NCI-H446 treated with DMSO at 0.1 percent for 48 hours (cell line): ENCODE measurements around the gene NT5C.
"Not testable (repeated sequence)": the region's sequence is repeated elsewhere in the genome, so short reads cannot be mapped to it uniquely, and the experiment has no call there.

Source experiments
- DNase-seq: peaks from one replicate; lab custom pipeline; 2025; lab: John Stamatoyannopoulos, UW

NT5C gene

DNA sequence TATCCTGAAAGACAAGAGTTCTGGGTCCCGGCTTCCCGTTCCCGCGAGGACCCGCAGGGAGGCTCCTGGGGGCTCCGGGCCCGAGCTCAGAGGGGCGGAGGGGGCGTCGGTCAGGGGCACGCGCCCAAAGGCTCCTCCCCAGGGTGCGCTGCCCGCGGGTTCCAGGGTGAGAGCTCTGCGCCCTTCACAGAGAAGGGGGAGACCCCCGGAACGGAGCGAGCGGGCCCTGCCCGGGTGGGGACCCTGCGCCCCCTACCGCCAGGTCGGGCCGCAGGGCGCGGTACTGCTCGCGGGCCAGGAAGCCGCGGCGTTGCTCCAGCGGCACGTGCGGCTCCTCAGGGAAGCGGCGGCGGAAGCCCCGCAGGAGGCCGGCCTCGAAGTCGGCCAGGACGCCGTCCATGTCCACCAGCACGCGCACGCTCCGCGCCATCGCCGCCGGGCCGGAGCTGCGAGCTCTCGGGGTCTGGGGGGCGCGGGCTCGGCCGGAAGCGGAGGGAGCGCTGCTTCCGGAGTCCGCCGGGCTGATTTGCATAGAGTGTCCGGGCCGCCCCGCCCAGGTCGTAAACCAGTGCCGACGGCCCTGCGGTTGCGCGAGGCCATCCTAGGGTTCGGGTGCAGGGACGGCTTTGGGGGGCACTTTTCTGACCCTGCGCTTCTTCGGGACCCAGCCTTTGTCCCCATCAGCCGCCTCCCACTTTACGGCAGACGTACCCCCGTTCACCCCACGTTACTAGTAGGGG is at the start of gene NT5C:
TSS of gene NT5C (minus strand) at position 465 of the 740 bp plus-strand sequence. CDS start at position 430, 35 bp downstream.
- peak; percentile 44 for DNase-seq

DNA sequence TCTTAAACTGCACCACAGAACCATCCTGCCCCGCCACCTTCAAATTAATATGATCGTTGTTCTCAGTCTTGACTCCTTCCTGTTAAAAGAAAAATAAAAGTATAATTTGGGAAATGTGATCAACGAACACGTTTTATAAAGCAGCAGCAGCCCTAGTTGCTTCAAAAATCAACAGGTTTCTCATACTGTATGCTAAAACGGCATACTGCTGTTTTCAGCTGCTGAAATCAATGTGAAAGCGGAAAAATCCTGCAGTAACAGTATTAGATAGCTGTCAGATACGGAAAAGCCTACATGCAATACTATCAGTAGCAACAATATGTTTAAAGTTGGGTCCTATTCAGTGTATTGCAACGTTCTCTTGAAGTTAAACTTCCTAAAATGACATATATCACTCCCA is 49.6 kb upstream of the NT5C start:
- DNase-seq: no peak

DNA sequence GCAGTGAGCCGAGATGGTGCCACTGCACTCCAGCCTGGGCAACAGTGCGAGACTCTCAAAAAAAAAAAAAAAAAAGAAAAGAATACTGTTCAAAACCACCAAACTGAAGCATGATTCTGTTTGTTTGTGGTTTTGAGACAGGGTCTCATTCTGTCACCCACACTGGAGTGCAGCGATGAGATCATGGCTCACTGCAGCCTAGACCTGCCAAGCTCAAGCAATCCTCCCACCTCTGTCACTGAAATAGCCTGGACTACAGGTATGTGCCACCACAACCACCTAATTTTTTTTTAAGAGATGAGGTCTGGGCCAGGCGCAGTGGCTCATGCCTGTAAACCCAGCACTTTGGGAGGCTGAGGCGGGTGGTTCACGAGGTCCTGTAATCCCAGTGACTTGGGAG is 46.9 kb upstream of the NT5C start:
- DNase-seq: no peak

DNA sequence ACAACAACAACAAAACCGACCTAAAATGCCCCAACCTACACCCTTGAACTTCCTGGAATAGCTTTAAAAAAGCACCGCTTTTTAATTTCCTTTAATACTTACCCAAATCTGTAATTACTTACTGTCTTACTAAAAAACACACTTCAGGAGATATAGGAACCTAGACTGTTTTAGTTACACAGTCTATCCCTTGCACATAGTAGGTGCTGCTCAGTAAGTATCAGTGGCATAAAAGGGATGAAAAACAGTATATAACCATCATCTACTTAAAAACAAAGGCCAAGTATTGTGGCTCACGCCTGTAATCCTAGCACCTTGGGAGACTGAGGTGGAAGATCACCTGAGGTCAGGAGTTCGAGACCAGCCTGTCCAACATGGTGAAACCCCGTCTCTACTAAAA is 45.1 kb upstream of the NT5C start:
- no peak for DNase-seq

DNA sequence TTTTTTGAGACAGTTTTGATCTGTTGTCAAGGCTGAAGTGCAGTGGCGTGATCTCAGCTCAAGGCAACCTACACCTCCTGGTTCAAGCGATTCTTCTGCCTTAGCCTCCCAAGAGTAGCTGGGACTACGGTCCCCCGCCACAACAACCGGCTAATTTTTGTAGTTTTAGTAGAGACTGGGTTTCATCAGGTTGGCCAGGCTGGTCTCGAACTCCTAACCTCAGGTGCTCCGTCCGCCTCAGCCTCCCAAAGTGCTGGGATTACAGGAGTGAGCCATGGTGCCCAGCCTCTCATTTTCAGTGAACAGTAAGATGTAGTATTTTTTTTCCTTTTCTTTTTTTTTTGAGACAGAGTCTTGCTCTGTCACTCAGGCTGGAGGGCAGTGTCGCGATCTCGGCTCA is 43.5 kb upstream of the NT5C start:
- DNase-seq: no peak

DNA sequence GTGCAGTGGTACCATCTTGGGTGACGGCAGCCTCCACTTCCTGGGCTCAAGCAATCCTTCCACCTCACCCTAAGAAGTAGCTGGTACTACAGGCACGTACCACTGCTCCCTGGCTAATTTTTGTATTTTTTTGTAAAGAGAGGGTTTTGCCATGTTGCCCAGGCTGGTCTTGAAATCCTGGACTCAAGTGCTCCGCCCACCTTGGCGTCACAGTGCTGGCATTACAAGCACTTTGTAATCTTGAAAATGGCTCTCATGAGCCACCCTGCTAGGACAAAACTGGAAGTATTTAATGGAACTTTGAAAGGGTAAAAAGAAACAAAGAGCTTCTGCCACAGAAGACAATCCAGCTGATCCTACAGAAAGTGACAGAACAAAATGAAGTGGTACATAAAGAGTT is 42.0 kb upstream of the NT5C start:
- DNase-seq: no peak

DNA sequence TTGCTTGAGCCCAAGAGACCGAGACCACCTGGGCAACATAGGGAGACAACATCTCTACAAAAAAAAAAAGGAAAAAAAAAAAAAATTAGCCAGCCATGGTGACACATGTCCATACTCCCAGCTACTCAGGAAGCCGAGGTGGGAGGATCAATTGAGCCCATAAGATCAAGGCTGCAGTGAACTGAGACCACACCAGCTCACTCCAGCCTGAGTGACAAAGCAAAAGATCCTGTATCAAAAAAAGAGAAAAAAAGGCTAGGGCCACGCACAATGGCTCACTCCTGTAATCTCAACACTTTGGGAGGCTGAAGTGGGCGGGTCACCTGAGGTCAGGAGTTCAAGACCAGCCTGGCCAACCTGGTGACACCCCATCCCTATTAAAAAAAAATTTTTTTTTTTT is 37.5 kb upstream of the NT5C start:
- no peak for DNase-seq

DNA sequence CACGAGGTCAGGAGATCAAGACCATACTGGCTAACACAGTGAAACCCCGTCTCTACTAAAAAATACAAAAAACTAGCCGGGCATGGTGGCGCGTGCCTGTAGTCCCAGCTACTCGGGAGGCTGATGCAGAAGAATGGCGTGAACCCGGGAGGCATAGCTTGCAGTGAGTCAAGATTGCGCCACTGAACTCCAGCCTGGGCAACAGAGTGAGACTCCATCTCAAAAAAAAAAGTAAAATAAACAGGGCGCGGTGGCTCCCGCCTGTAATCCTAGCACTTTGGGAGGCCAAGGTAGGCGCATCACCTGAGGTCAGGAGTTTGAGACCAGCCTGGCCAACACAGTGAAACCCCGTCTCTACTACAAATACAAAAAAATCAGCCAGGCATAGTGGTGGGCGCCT is 33.1 kb upstream of the NT5C start:
- DNase-seq: not testable (repeated sequence)

DNA sequence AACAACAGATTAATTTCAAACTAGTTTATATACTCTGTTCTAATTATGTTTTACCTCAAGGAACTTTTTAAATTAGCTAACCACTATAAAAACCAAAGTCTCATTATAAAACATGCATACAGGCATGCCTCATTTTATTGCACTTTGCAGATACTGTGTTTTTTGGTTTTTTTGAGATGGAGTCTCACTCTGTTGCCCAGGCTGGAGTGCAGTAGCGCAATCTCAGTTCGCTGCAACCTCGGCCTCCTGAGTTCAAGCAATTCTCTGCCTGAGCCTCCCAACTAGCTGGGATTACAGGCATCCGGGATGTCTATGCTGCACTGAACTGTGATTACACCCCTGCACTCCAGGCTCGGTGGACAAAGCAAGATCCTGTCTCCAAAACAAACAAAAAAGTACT is 31.5 kb upstream of the NT5C start:
- DNase-seq: no peak

DNA sequence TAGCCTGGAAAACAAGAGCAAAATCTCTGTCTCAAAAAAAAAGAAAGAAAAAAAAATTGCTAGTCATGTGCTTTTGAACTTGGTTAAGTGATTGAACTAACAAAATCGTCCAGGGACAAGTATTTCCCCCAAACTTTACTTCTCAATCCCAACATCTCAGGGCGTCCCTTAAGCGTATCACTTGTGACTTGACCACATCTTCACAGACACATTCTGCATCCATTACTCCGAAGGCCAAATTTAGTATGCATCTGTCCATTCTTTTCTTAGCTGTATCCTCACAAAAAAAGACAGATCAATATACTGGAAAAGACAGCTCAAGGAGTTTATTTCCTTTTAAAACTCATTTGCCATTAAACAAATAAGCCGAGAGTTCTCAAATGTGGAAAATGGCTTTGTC is 28.7 kb upstream of the NT5C start:
- no peak for DNase-seq

DNA sequence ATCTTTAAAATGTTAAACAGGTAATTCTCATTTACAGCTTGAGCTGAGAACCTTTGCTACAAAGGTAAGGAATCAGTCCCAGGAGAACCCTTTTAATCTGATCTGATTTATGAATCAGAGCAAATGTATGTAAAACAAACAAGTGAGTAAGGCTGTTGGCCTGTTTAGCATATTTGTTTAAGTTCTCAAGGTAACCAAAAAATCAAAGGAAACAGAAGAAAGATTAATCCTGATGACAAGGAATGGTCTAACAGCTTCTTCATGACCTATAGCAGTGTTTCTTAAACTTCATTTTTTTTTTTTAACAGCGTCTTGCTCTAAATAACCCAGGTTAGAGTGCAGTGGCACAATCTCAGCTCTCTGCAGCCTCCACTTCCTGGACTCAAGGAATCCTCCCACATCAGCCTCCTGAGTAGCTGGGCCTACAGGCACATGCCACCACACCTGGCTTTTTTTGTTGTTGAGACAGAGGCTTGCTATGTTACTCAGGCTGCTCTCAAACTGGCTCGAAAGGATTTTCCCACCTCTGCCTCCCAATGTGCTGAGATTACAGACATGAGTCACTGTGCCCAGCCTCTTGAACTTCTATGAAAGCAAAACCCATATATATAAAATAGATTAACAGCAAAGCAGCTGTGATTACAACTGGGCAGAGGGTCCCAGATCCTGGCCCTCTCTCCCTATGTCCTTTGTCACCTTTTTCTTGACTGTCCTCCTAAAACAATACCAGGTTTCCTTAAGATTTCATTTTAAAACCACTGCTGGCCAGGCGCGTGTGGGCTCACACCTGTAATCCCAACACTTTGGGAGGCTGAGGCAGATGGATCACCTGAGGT is 27.9 kb upstream of the NT5C start:
- no peak for DNase-seq

DNA sequence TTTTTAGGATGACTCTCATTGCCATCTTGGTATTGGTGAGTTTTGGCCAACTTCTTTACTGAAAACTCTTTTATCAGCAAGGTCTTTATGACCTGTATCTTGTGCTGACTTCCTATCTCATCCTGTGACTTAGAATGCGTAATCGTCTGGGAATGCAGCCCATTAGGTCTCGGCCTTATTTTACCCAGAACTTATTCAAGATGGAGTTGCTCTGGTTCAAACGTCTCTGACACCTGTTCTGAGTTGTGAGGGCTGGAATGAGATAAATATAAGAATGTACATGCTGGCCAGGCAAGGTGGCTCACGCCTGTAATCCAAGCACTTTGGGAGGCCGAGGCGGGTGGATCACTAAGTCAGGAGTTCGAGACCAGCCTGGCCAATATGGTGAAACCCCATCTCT is 26.9 kb upstream of the NT5C start:
- DNase-seq: not testable (repeated sequence)

DNA sequence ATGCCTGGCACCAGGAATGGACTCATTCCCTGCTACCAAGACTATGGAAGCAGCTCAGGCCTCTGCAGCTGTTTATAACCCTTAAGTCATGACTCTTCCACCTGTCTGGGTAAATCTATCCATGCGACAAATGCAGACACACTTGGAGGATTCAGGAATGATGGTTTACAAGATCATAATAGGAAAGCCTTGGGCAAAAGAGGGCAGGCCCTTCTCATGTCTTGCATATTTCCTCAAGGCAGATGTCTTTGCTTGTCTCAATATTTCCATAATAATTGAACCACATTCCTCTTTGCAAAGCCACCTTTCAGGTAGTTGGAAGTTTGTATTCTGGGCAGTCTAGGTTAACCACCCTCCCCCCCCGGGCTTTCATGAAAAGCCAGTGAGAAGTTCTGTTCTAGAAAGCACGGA is 23.7 kb upstream of the NT5C start:
- no peak for DNase-seq

DNA sequence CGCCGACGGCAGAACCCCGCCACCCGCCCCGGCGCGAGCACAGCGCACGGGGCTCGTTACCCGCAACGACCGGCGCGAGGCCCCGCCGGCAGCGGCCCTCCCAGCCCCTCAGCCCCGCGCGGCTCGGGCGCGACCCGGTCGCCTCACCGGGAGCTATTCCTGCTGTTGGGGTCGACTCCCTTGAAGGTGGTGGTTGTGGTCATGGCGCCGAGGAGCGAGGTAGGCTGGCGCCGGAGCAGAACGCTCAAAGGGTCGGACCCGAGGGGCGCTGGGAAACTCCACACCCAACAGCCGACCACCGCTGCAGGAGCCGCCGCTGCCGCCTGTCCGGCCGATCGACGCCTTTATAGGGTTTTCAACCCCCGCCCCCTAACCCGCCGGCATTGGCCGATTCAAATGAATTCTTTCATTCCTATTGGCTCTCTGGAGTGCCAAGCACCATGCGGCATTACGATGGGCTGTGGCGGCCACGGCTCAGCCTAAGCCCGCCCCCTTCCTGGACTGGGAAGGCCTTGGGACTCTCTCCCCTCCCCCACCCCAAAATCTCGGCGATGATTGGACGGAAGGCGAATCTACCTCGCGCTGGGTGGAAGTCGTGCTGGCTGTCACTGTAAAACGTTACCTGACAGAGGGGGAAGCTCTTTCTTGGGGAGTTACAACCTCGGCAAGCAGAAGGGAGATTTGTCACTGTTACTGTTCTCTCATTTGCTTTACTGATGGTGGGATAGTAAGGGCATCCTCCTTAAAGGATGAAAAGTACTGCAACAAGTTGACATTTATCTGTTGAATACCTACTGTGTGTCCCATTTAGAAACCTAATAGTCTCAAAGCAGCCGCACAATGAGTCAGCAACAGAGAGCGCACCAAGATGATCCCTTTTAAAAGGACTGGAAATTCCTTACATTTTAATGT is 22.9 kb upstream of the NT5C start, which contains the start of gene JPT1:
TSS of gene JPT1 (minus strand) at position 318 of the 912 bp plus-strand sequence. CDS start at position 203, 115 bp downstream.
- peak; percentile 98 for DNase-seq

DNA sequence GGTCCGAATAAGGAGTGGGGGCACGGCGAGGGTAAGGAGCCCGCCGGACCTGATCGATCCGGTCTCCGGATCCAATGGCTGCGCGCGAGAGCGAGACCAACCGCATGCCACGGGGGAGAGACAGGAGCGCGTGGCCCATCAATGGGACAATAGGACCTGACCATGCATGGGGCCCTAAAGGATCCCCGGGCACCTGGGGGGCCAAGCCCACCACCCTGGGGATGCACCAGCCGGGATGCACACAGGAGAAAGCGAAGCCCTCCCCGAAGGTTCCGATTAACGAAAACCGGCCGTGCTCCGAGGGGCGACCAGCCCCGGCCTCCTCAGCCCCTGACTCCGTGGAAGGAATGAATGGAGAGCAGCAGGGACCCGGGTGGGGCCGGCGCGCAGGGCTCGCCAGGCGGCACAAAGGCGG is 22.2 kb upstream of the NT5C start:
- DNase-seq: no peak

DNA sequence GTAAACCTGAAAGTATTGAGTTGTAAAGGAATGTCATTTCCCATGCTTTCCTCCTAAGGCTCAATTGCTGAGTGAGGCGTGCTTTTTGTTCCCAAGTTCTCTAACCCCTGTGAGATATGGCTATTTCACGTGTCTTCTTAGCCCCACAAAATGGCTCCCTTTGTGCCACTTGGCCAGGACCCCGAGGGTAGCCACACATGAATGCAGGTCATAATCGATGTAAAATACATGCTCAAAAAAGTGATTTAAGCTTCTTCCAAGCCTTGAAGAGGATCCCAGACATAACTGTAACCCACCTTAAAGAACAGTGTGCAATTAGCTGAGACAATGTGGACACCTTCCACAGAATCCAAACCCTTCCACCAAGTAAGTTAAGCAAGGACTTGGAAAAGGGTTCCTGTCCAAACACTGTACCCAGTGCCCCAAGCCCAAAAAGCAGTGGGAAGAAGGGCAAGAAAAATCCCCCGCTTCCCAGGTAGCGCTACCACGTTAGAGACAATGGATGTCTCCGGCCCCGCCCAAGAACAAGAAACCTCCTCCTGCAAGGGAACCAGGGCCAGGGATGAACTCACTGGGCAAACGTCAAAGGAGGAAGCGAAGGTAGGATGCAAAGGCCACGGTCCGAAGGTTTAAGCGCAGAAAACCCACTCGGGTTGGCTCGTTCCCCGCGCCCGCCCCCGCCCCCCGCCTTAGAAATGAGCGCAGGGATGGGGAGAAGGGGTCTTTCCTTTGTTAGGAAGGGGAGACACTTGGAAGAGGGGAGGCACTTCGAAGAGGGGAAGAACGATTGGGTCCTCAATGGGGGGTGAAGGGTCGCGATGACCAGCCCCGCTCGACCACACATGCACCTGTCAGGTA is 21.6 kb upstream of the NT5C start:
- peak; percentile 23 for DNase-seq

DNA sequence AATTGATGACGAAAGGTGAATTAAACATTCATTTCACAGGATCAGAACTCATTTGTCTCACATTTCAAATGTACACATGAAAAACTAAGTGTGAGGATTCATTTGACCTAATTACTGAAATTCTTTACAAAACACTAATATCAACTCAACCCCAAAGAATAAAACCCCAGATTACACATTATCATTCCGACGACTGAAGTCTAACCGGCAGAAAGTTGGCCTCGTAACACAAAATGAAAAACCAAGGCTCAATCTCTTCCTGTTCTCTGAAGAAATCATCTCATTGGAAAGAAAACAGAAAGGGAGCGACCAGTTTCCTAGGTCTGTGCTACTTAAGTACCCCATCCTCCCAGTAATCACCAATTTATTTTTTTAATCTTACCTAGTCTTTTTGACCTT is 21.0 kb upstream of the NT5C start:
- DNase-seq: no peak

DNA sequence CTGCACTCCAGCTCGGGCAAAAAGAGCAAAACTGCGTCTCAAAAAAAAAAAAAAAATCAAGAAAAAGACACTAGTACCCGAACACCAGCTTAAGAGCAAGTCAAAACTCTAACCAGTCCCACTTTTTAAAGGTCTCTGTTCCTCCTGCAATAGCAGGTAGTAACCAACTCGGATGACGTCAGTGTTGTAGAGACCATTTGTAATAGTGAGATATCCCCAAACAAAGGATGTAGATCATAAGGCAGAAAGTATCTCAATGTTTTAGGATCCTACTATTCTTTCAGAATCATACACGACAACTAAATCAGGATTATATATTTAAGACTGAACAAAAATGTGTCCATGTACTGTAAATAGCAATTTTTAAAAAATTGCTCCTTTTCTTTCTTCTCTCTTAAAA is 20.4 kb upstream of the NT5C start:
- peak; percentile 16 for DNase-seq

DNA sequence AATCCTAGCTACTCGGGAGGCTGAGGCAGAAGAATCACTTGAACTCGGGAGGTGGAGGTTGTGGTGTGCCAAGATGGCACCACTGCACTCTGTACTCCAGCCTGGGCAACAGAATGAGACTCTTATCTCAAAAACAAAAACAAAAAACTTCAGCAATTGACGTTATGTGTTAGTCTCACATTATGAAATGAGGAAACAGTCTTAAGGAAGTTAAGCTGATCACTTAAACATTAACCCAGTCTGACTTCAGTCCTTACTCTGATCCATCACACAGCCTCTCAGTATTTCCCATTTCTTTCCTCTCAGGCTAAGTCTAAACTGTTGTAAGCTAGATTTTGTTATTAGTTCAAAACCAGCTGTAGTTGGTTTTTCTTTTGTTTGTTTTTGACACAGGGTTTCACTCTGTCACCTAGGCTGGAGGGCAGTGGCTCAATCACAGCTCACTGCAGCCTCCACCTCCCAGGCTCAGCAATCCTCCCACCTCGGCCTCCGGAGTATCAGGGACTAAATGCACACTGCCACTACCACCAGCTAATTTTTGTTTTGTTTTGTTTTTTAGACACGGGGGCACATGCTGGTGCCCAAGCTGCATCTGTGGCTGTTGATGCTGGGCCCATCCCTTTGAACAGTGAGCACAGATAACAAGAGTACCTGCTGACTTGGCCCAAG is 16.5 kb upstream of the NT5C start:
- no peak for DNase-seq

DNA sequence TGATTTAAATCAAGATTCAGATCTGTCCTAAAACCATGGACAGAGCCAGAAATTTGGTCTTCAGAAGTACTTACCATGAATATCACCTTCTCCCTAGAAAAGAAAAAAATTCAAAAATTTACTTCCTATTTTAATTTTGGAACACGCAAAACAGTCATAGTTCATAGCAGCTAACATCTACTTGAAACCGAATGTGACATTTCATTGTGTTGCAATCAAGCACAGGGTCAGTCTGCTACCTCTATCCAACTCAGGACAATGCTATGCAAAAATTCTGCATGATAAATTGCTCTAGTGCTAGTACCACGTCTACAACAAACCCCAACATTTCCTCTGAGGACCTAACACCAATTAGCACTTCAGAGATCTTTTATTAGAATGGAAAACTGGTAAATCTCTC is 15.1 kb upstream of the NT5C start:
- DNase-seq: no peak
